Effector memory CD4-positive, alpha-beta T cell (primary cell): ENCODE measurements around the gene FAM118B.
A peak's percentile ranks its signal among the peaks of the same experiment; 100 is the strongest.

Experiments used
- DNase-seq, 3 donors: peaks; one replicate each; pipeline ENCODE4 v3.0.0-alpha.2; 2020
- H3K27ac ChIP-seq: 2 replicates; pipeline ENCODE4 v1.7.0; 2013; ENCODE audit warnings: mild to moderate bottlenecking, low read length, moderate library complexity; ENCODE audit not compliant: insufficient read depth, poor library complexity, severe bottlenecking
- H3K27me3 ChIP-seq: replicated peaks from 2 replicates; pipeline ENCODE4 v1.7.0; 2013; ENCODE audit warnings: mild to moderate bottlenecking, low read length; ENCODE audit not compliant: insufficient read depth, control insufficient read depth, poor library complexity, severe bottlenecking
- H3K36me3 ChIP-seq: 2 replicates; pipeline ENCODE4 v1.7.0; 2013; ENCODE audit warnings: mild to moderate bottlenecking, low read length, moderate library complexity; ENCODE audit not compliant: control insufficient read depth, insufficient read depth
- H3K4me1 ChIP-seq: 2 replicates; pipeline ENCODE4 v1.7.0; 2013; ENCODE audit warnings: low read length, mild to moderate bottlenecking; ENCODE audit not compliant: control insufficient read depth, insufficient read depth, poor library complexity, severe bottlenecking
- H3K4me3 ChIP-seq: 2 replicates; pipeline ENCODE4 v1.7.0; 2013; ENCODE audit warnings: low read length, low read depth, mild to moderate bottlenecking; ENCODE audit not compliant: insufficient read depth, poor library complexity, severe bottlenecking
- H3K9me3 ChIP-seq: 2 replicates; pipeline ENCODE4 v1.7.0; 2013; ENCODE audit warnings: mild to moderate bottlenecking, low read length, moderate library complexity; ENCODE audit not compliant: control insufficient read depth

Gene FAM118B

DNA sequence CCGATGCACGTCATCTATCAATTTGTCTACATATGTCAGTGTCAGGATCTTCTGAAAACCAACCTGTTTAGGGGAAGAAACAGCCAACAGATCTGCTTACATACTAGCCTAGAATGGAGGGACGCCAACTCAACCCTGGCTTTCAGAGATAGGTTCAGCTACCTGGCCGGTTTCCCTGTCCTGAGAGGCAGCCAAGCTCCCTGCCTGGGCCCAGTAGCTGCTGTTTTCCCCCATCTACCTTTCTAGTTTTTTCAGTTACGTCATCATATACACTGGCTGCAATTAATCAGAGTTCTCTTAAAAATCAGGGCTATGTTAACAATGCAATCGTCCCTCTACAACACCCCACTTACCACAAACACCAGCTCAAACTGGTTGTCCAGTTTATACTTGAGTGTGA lies 56.1 kb downstream of the FAM118B start:
- Histone ChIP-seq H3K27ac (peak overlapping the region; percentile 85), H3K4me1 (peaks cover 19% of the 10 kb centered on the region), H3K4me3 (peak overlapping the region; percentile 79), H3K36me3 (peaks cover 46% of the 10 kb centered on the region), H3K27me3 (no peaks in the 10 kb centered on the region), H3K9me3 (no peaks in the 10 kb centered on the region)
- DNase-seq: no peak

DNA sequence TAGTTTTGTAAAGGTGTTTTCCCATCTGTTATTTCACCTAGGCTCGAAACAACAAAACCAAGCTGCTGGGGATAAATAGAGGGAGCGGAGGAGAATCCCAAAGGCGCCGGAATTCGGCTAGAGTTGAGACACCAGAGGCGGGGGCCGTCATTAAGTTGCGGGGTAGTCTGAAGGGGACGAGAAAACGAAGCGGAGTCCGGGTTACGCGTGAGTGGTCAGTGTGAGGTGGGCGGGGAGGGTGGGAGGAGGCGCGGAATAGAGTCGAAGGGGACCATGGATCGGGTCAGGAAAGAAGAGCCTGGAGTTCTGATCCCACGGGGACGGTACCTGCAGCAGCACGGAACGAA lies 56.8 kb downstream of the FAM118B start:
- Histone ChIP-seq H3K4me3 (peak overlapping the region; percentile 79), H3K36me3 (peaks cover 41% of the 10 kb centered on the region), H3K9me3 (no peaks in the 10 kb centered on the region), H3K27me3 (no peaks in the 10 kb centered on the region), H3K4me1 (peaks cover 19% of the 10 kb centered on the region), H3K27ac (peak overlapping the region; percentile 85)
- peak in 1 of 3 donors; percentile 6 for DNase-seq

DNA sequence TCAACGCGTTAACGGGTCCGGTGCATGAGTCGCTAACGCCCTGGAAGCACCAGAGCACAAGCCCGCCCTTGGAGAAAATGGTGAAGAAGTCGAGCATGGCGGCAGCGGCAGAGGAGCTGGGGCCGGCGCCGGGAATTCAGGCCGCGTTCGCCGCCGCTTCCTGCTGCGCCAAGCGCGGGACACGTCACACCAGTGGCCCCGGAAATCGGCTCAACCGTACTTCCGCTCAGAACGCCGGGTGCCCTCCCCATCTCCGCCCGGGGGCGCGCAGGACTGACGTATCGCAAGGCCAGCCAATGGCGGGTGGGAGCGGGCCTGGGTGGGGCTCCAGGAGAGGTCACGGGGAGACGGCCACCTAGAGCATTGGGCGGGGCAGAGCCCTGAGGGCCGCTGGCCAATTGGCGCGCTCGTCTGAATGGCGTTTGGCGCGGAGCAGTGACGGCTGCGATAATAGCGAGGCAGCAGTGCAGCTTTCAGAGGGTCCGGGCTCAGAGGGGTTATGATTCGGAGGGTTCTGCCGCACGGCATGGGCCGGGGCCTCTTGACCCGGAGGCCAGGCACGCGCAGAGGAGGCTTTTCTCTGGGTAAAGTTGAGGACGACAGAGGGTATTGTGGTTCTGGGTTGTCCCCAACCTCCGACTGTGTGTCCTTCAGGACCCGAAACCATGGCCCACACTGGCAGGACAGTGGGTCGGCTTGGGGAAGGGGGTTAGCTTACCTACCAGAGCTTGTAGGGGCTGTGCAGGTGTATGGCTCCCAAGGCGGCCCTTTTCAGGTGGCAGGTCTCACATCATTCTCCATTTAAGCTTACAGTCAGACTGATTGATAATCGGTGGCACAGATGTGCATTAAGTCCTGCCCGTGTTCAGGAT lies 57.4 kb downstream of the FAM118B start, which contains the start of the genes FOXRED1 and SRPRA:
Gene FOXRED1 (plus strand): TSS at position 447 of the 872 bp plus-strand sequence. CDS start 53 bp downstream, at position 500.
Gene SRPRA (minus strand): TSS at position 188 of the 872 bp plus-strand sequence. CDS start 91 bp downstream, at position 97.
- no peaks in the 10 kb centered on the region for H3K27me3 ChIP-seq
- peak within 1 kb of the TSS; percentile 79 for H3K4me3 ChIP-seq
- DNase-seq: peak; percentile 99 to 100 (median 100)
- H3K36me3 ChIP-seq: peaks cover 35% of the 10 kb centered on the region
- peak within 1 kb of the TSS; percentile 85 for H3K27ac ChIP-seq
- H3K9me3 ChIP-seq: no peaks in the 10 kb centered on the region
- peaks cover 19% of the 10 kb centered on the region for H3K4me1 ChIP-seq

DNA sequence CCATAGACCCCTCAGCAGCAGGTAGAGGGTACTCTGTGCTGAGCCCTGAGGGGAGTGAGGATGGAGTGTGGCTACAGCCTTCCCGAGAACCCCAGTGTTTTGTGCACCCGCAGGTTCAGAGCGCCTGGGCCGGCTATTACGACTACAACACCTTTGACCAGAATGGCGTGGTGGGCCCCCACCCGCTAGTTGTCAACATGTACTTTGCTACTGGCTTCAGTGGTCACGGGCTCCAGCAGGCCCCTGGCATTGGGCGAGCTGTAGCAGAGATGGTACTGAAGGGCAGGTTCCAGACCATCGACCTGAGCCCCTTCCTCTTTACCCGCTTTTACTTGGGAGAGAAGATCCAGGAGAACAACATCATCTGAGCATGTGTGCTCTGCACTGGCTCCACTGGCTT lies 65.7 kb downstream of the FAM118B start:
- Histone ChIP-seq H3K27ac (no peak overlapping the region), H3K27me3 (no peaks in the 10 kb centered on the region), H3K9me3 (no peaks in the 10 kb centered on the region), H3K36me3 (peaks cover 6% of the 10 kb centered on the region), H3K4me3 (no peak overlapping the region), H3K4me1 (peaks cover 4% of the 10 kb centered on the region)
- no peak for DNase-seq

DNA sequence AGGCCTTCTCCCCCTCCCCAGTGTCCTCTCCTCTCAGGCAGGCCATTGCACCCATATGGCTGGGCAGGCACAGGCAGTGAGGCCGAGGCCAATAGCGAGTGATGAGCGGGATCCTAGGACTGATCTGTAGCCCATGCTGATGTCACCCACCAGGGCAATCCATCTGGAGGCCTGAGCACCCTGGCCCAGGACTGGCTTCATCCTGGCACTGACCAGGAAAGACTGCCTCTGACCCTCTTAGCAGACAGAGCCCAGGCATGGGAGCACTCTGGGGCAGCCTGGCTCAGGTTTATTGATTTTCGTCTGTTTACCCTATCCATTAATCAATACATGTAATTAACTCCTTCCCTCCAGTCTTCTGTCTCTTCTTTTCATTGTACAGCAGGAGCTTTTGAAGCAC lies 66.2 kb downstream of the FAM118B start:
- H3K27me3 ChIP-seq: no peaks in the 10 kb centered on the region
- peaks cover 4% of the 10 kb centered on the region for H3K4me1 ChIP-seq
- peaks cover 6% of the 10 kb centered on the region for H3K36me3 ChIP-seq
- H3K9me3 ChIP-seq: no peaks in the 10 kb centered on the region
- no peak overlapping the region for H3K4me3 ChIP-seq
- no peak for DNase-seq
- H3K27ac ChIP-seq: no peak overlapping the region

DNA sequence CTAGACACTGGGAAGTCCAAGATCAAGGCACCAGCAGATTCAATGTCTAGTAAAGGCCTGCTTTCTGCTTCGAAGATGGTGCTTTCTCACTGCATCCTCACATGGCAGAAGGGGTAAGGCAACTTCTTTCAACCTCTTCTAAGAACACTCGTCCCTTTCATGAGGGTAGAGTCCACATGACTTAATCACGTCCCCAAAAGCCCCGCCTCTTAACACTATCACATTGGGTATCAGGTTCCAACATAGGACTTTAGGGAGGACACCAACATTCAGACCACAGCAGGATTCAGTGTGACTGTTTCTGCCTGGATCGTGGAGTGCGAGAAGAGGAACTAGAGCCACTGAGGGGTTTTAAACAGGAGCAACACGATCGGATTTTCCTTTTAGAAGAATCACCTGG lies 67.6 kb downstream of the FAM118B start:
- peaks cover 7% of the 10 kb centered on the region for H3K4me1 ChIP-seq
- H3K27ac ChIP-seq: no peak overlapping the region
- H3K4me3 ChIP-seq: no peak overlapping the region

DNA sequence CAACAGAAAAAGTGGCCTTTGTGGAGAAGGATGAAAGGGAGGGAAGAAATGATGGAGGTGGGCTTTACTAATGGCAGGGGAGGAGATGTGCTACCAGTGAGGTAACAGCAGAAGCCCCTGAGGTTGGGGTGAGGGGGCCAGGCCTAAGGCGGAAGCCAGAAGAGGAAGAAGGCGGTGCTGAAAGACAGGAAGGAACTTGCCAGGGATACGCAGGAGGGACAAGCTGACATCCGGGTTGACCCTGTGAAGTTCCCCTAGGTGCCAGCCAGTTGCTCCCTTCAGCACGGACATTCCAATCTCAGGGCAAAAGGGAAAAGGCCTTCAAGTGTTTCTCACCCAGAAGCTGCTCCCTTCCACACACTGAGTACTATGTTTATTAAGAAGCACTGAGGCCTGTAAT lies 69.0 kb downstream of the FAM118B start:
- no peaks in the 10 kb centered on the region for H3K27me3 ChIP-seq
- peaks cover 13% of the 10 kb centered on the region for H3K4me1 ChIP-seq
- no peaks in the 10 kb centered on the region for H3K9me3 ChIP-seq
- no peak overlapping the region for H3K4me3 ChIP-seq
- peak overlapping the region; percentile 14 for H3K27ac ChIP-seq
- DNase-seq: no peak
- H3K36me3 ChIP-seq: peaks cover 6% of the 10 kb centered on the region

More for the DNA sequence above, 67.6 kb downstream of the FAM118B start:
- Histone ChIP-seq H3K9me3 (no peaks in the 10 kb centered on the region), H3K27me3 (no peaks in the 10 kb centered on the region), H3K36me3 (peaks cover 6% of the 10 kb centered on the region)
- no peak for DNase-seq

DNA sequence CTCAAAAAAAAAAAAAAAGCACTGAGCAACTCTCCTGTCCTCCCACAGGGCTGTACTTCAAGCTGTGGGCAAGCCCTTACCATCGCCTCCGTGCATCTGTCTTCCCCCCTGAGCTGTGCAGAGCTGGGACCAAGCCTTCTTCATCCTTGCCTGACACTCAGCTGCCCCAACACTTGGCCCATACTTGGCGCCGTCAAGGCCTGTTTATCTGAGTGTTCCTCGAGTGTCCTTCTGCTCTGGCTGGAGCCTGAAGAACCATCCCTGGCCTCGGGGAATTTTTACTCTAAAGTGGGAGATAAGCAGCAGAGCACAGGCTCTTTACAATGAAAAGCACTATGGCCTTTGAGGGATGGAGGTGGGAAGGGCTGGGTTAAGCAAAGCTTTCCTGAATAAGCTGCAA lies 69.7 kb downstream of the FAM118B start:
- H3K4me1 ChIP-seq: peaks cover 16% of the 10 kb centered on the region
- no peak for DNase-seq
- H3K36me3 ChIP-seq: peaks cover 6% of the 10 kb centered on the region
- no peak overlapping the region for H3K4me3 ChIP-seq
- H3K9me3 ChIP-seq: no peaks in the 10 kb centered on the region
- no peak overlapping the region for H3K27ac ChIP-seq
- H3K27me3 ChIP-seq: no peaks in the 10 kb centered on the region

DNA sequence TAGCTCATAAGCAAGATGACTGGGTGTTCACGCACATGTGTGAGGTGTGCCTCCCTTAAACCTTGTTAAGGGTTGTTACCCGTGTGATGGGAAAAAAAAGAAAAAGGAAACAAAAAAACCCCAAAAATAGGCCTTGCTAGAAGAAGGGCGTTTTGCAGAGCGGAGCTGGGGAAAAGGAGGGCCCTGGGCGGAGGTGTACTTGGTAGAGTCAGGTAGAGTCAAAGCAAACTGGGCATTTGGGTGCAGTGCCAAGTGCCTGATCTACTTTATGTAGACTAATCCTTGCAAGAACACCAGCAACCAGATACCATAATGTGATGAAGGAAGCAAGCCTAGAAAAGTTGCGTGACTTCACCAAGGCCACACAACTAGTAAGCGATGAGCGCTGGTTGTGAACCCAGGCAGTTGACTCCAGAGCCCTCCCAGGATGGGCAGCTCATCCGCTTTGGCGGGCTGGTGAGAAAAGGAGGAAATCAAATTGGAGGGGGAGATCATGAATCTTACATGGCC lies 70.1 kb downstream of the FAM118B start:
- H3K27ac ChIP-seq: peak overlapping the region; percentile 81
- H3K4me3 ChIP-seq: no peak overlapping the region
- H3K36me3 ChIP-seq: peaks cover 4% of the 10 kb centered on the region
- no peaks in the 10 kb centered on the region for H3K27me3 ChIP-seq
- H3K9me3 ChIP-seq: no peaks in the 10 kb centered on the region
- no peak for DNase-seq
- peaks cover 16% of the 10 kb centered on the region for H3K4me1 ChIP-seq

DNA sequence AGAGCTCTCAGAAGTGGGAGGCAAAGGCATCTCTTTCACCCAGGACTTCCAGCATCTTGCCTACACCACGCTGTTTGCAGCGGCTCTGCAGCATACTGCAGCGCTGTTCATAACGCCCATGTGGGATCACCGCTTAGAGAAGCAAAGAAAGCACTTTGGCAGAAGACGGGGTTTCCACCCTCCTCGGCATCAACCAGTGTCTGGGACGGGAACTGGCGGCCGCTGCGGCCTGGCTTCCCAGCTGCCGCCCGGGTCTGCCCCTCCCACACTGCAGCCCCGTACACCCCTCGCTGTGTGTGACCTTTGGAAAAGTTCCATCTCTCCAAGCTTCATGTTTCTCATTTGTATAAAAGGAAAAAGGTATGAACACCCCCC lies 70.8 kb downstream of the FAM118B start:
- Histone ChIP-seq H3K36me3 (no peaks in the 10 kb centered on the region), H3K27me3 (no peaks in the 10 kb centered on the region), H3K9me3 (no peaks in the 10 kb centered on the region), H3K27ac (peak overlapping the region; percentile 81), H3K4me3 (peak overlapping the region; percentile 71), H3K4me1 (peaks cover 16% of the 10 kb centered on the region)
- DNase-seq: peak in 1 of 3 donors; percentile 16
